DMS153 treated with DMSO at 0.1 percent for 48 hours (cell line): Measurements from ENCODE around the gene KIF22.
A peak's percentile ranks its signal among the peaks of the same experiment; 100 is the strongest.

Source experiments
- DNase-seq: peaks from one replicate; lab custom pipeline; 2025; ENCODE audit not compliant: unreplicated experiment; lab: John Stamatoyannopoulos, UW

Gene KIF22

DNA sequence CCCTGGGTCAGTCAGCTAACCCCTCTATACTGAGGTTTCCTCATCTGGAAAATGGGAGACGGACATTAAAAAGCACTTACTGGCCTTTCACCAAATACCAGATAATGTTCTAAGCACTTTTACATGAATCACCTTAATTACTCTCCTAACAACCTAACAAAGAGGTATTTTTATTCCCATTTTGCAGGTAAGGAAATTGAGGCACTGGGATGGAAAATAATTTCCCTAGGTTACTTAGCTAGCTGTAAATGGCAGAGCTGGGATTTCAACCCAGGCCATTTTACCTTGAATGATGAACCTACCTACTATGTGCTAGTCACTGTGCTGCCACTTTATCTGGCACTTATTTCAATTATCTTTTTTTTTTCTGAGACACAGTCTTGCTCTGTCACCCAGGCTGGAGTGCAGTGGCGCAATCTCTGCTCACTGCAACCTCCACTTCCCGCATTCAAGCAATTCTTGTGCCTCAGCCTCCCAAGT is 3.7 kb downstream of the KIF22 start:
- no peak for DNase-seq

DNA sequence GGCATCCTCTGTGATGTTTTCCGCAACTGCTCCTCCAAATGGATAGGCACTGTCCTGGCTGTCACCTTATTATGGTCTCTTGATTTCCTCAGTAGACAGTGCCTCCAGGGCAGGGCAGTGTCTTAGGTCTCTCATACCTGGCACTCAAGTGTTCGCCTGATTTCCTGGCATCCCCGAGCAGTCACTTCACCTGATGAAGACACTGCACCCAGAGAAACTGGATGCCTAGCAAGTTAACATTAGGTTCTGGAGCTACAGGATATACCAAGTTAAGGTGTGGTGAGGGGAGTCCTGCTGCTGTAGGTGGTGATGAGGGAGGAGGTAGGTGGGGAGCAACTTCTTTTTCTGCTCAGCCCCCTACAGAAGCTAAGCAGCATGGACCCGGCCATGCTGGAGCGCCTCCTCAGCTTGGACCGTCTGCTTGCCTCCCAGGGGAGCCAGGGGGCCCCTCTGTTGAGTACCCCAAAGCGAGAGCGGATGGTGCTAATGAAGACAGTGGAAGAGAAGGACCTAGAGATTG is 11.9 kb downstream of the KIF22 start:
- DNase-seq, result no peak

DNA sequence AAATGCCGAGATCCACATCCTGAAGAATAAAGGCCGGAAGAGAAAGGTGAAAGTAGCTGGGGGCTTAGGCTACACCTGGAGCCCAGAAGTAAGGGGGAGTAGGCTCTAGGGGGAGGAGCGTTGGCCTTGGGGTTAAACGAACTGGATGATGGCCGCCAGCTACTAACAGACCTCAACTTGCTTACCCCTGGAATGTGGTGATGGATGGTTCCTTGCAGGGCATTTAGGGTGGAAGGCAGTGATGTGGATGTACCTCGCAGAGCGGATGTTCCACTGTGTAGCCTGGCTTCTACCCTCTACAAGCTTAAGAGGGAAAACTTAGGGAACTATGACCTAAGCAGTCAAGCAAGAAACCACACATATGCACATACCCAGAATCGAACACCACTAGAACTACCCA is 13.5 kb downstream of the KIF22 start:
- DNase-seq, result no peak

DNA sequence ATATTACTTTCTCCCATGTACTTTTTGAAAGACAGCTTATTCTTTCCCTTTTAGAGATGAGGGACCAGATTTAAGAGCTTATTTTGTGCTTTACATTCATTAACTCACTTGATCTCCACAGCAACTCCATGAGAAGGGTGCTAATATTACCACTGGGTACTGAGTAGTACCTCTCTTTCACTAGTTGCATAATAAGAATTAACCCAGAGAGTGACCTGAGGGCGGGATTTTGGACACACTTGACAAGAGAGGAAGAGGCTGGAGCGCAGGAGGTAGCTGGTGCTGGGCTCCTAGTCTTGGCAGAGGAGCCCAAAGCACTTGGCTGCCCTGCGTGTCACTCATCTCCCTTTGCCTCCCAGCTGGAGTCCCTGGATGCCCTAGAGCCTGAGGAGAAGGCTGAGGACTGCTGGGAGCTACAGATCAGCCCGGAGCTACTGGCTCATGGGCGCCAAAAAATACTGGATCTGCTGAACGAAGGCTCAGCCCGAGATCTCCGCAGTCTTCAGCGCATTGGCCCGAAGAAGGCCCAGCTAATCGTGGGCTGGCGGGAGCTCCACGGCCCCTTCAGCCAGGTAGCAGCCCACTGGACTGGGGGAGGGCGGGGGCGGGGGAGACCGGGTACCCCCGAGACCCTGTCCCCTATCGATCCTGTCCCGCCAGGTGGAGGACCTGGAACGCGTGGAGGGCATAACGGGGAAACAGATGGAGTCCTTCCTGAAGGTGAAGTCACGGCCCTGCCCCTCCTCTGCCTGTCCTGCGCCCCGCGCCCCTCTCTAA is 14.1 kb downstream of the KIF22 start:
- DNase-seq, result peak; percentile 6

DNA sequence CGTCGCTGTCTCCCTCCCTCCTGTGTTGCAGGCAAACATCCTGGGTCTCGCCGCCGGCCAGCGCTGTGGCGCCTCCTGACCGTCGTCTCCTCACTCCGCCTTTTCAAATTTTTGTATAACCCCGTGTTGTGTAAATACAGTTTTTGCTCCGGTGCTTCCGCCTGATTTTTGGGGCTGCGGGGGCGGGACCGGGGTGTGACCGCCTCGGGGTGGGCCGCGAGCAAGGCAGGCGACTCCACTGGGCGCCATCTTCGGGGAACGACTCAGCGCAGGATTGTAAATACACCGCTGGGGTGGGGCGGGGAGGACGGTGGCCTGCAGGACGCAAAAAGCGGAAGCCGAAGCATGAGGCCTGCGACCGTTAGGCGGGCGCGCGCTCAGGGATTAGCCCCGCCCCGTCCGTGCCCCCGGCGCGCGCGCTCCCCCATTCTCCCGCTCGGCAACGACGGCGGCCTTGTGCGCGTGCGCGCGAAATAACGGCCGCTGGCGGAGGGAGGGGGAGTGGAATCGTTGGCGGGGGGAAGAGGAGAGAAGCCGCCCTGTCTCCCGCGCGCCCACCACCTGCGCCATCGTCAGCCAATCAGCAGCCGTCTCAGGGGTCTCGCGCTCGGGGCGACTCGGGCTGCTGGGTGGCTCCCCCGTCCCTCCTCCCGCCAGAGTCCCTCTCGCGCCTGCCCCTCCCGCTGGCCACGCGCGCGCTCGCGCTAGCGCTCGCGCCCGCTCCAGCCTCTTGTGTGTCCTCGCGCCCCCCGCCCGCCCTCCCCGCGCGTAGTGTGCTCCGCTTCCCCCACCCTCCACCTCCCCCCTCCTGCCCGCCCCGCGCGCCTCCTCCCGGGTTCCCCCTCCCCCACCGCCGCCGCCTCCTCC is 14.9 kb downstream of the KIF22 start:
- peak; percentile 91 for DNase-seq

DNA sequence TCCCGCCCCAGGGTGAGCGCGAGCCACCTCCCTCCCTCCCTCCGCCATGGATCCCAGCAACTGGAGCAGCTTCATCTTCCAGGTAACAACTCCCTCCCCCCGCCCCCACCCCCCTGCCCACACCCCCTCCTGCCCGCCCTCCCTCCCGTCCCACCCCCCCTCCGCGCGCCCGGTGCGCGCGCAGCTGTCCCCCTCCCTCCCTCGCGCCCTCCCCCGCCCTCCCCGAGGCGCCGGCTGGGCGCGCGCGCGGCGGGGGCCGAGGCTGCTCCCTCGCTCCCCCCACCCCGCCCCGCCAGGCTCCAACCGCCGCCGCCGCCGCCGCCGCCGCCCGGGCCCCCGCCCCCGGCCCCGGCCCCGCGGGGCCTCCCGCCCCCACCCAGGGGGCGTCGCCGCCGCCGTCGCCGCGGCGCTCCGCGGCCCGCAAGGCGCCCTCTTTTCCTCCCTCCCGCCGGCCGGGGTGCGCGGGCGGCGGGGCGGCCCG is 15.6 kb downstream of the KIF22 start, which contains the start of gene MAZ:
TSS of gene MAZ (plus strand) at position 431 of the 481 bp plus-strand sequence. CDS start 173 bp downstream, outside the sequence.
- DNase-seq, result peak; percentile 68

DNA sequence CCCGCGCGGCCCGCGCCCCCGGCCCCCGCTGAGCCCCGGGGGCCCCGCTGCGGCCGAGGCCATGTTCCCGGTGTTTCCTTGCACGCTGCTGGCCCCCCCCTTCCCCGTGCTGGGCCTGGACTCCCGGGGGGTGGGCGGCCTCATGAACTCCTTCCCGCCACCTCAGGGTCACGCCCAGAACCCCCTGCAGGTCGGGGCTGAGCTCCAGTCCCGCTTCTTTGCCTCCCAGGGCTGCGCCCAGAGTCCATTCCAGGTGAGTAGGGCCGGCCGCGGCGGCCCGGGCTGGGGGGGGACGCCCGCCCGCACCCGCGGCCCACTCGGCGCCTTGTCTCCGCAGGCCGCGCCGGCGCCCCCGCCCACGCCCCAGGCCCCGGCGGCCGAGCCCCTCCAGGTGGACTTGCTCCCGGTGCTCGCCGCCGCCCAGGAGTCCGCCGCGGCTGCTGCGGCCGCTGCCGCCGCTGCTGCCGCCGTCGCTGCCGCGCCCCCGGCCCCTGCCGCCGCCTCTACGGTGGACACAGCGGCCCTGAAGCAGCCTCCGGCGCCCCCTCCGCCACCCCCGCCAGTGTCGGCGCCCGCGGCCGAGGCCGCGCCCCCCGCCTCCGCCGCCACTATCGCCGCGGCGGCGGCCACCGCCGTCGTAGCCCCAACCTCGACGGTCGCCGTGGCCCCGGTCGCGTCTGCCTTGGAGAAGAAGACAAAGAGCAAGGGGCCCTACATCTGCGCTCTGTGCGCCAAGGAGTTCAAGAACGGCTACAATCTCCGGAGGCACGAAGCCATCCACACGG is 16.3 kb downstream of the KIF22 start:
- DNase-seq, result no peak

DNA sequence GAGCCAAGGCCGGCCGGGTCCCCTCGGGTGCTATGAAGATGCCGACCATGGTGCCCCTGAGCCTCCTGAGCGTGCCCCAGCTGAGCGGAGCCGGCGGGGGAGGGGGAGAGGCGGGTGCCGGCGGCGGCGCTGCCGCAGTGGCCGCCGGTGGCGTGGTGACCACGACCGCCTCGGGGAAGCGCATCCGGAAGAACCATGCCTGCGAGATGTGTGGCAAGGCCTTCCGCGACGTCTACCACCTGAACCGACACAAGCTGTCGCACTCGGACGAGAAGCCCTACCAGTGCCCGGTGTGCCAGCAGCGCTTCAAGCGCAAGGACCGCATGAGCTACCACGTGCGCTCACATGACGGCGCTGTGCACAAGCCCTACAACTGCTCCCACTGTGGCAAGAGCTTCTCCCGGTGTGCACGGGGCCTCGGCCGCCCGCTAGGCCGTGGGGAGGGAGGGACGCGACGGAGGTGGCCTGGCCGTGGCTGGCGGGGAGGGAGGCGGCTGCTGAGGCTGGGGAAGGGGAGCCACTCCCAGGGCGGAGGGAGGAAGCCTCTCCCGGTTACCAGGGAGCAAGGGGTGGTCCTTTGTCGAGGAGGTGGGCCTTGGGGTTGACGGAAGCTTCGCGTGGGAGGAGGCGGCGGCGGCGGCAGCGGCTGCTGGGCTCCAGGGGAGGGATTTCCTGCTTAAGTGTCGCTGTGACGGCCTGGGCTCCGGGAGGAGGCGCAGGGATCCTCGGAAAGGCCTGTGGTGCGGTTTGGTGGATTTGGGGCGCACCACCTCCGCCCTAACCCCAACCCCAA is 17.1 kb downstream of the KIF22 start:
- peak; percentile 86 for DNase-seq

DNA sequence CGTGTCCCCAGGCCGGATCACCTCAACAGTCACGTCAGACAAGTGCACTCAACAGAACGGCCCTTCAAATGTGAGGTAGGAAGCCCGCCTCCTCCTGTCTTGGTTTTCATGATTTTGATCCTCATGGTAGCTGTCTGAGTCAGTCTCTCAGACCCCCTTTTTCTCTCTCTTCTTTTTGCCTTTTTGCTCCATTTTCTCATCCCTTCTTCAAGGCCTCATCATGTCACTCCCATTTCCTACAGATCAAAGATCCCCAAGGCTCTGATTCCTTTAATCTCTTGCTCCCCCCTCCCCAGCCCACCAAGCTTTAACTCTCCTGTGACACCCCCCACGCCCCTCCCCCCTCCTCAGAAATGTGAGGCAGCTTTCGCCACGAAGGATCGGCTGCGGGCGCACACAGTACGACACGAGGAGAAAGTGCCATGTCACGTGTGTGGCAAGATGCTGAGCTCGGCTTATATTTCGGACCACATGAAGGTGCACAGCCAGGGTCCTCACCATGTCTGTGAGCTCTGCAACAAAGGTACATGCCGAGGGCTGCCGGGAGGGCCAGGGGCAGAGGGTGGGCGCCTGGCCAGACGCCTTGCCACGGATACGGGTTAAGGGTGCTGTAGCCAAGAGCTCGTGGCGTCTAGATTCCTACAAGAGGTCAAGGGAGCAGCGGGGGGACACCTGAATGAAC is 17.8 kb downstream of the KIF22 start:
- no peak for DNase-seq

DNA sequence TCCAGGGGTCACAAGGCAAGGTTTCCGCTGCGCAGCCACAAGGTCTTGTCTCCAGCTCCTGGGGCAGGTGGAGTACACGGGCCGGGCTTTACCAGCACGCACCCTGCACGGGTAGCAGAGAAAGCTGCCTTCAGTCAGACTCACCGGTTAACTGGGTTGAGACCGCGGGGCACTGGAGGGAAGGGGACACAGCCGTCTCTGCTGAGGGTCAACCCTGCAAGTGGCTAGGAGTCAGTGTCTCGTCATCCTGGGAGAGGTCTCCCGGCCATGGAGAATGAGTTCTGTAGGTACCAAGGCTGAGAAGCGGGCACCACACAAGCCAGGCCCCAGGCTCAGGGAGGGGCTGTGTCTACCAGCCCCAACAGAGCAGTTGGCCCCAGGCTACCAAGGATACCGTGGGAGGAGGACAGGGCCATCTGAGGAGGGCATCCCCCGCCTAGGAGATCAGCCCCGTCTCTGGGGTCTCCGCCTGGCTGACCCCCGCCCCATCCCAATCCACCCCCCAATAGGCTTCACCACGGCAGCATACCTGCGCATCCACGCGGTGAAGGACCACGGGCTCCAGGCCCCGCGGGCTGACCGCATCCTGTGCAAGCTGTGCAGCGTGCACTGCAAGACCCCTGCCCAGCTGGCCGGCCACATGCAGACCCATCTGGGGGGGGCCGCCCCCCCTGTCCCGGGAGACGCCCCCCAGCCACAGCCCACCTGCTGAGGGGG is 18.6 kb downstream of the KIF22 start:
- no peak for DNase-seq

DNA sequence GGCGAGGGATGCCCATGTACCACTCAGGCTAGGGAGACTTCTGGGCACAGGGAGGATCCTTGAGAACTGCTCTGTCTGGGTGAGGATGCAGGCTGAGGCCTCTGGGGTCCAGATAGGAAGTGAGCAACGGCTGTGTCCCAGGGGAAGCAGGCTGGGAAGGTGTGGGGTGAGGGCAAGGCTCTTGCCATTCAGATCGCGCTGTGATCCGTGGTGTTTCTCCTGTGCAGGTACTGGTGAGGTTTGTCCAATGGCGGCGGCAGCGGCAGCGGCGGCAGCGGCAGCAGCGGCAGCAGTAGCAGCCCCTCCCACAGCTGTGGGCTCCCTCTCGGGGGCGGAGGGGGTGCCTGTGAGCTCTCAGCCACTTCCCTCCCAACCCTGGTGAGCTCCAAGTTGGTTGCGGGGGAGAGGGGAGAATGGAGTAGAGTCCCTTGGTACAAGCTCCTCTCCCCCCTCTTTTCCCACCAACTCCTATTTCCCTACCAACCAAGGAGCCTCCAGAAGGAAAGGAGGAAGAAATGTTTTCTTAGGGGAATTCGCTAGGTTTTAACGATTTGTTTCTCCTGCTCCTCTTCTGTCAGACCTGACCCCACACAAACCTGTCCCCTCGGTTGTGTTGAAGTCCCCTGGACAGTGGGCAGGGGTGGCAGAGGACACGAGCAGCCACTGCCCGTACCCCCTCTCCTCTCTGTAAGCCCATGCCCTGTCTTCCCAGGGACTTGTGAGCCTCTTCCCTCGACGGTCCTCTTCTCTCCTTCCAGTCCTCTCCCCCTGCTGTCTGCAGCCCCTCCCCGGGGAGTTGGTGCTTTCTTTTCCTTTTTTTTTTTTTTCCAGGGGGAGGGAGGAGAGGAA is 19.5 kb downstream of the KIF22 start:
- no peak for DNase-seq

DNA sequence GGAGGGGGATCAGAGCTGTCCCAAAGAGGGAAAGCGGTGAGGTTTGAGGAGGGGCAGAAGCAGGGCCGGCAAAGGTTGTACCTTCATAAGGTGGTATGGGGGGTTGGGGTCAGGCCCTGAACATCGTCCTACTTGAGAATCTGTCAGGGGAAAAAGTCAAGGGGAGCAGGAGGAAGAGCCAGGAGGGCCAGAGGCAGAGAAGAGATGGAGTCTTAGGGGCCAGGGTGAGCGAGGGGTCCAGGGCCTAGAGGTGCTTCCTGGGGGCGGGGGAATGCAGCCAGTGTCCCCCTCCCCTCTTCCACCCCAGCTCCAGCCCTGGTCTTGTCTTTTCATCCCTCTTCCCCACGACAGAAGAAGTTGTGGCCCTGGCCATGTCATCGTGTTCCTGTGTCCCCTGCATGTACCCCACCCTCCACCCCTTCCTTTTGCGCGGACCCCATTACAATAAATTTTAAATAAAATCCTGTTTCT is 20.2 kb downstream of the KIF22 start:
- no peak for DNase-seq

DNA sequence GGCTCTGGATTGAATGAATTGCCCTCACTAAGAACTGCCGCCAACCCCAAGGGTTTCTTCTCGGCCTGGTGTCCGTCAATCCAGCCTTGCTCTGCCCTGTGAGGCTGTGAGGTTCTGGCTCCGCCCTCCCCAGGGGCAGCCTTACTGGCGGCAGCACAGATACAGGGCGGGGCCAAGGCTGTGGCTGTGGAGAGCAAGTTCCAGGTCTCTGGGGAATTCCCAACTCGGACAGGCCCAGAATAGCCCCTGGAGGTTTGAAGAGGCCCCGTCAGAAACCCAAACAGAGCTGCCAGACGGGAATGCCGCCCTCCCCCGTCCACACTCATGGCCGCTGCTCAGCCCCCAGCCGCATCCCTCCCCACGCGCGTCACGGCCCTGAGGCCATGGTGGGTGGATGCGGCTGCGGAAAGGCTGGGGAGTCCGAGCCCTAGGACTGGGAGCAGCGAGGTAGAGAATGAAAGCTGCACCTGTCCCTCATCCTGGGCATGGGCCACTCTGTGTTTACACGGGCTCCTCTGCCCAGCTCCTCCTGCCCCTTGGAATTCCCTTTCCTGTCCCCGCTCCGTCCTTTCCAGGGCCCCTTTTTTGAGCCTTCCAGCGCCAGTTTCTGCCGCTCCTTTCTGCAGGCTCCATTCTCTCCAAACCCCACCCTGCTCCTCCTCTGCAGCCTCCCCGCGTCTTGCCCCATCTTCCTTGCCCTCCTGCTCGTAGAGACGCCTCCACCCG is 20.8 kb downstream of the KIF22 start:
- DNase-seq, result peak; percentile 91

DNA sequence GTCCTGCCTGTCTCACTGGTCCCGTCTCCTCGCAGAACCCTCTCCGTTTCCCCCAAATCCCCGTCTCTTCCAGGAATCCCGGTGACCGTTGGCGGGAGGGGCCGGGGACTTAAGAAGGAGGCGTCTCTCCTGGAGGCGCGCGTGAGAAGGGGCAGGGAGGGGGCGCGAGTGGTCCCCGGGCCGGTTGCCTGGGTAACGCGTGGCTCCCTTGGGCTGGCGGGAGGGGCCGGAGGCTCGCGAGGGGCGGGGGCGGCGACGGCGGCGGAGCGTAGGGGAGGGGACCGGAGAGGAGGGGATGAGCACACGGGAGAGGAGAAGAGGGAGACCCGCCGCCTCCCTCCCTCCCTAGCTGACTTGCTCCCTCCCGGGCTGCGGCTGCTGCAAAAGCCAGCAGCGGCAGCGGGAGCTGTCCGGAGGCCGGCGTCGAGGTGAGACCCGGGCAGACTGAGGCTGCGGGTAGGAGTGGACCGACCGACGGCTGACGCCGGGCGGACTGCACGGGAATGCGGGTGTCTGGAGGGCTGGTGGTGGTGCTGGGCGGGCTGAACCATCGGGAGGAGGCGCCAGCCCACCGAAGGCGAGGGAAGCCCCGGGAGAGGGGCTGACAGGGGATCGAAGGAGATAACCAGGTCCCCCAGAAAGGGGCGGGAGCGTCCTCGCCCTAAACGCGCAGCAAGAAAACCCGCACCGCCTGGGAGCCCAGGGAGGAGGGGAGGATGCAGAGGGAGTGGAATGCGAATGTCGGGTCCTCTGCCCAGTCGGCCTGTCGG is 21.5 kb downstream of the KIF22 start, which contains the start of gene PRRT2:
TSS of gene PRRT2 (plus strand) at position 298 of the 770 bp plus-strand sequence. CDS start 862 bp downstream, outside the sequence.
- no peak for DNase-seq

DNA sequence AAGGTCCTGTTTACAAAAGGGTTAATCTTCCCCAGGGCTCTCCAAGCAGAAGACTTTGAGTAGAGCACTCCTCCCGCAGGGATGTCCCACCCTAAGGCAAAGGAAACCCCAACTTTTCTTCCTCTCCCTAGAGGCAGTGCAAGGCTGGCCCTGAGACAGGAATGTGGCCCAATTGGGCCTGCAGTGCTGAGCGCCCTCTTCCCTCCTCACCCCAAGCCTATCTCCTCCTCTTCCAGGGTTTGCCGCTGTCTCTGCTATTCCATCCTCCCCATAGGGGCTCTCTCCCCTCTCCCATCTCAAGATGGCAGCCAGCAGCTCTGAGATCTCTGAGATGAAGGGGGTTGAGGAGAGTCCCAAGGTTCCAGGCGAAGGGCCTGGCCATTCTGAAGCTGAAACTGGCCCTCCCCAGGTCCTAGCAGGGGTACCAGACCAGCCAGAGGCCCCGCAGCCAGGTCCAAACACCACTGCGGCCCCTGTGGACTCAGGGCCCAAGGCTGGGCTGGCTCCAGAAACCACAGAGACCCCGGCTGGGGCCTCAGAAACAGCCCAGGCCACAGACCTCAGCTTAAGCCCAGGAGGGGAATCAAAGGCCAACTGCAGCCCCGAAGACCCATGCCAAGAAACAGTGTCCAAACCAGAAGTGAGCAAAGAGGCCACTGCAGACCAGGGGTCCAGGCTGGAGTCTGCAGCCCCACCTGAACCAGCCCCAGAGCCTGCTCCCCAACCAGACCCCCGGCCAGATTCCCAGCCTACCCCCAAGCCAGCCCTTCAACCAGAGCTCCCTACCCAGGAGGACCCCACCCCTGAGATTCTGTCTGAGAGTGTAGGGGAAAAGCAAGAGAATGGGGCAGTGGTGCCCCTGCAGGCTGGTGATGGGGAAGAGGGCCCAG is 22.4 kb downstream of the KIF22 start:
- no peak for DNase-seq
